Heart left ventricle (tissue), 16 donors: ENCODE measurements around the gene PXK. TPM values are rescaled to one million over a fixed set of nuclear protein-coding genes. Genes with fewer than 3 reads are reported as not detected.
A peak's percentile ranks its signal among the peaks of the same experiment; 100 is the strongest.

Source experiments
- ATAC-seq, 4 donors: fragments of 200-7000 bp; cut with Tn5 transposase; one replicate each; pipeline ENCODE4 v1.9.1; 2020 to 2022; ENCODE audit warnings: moderate library complexity in 4 of 4, mild to moderate bottlenecking in 3 of 4, moderate number of reproducible peaks in 1 of 4
- DNase-seq, 5 donors: peaks; one replicate each; pipeline ENCODE4 v3.0.0-alpha.2; 2020
- H3K27ac ChIP-seq, 12 donors: fragments of 200-600 bp; sonication (generic) in 4 of 12; one replicate each; pipeline versions ENCODE4 v1.5.0 to v1.8.0; 2016 to 2022; ENCODE audit warnings: mild to moderate bottlenecking in 2 of 12
- H3K27me3 ChIP-seq, 9 donors: fragments of 200-600 bp; sonication (generic) in 2 of 9; one replicate each; pipeline versions ENCODE4 v1.5.1 to v1.8.0; 2016 to 2022; ENCODE audit warnings: mild to moderate bottlenecking in 3 of 9
- H3K36me3 ChIP-seq, 9 donors: fragments of 200-600 bp; sonication (generic) in 2 of 9; one replicate each; pipeline versions ENCODE4 v1.5.0 to v1.8.0; 2018 to 2022; ENCODE audit warnings: mild to moderate bottlenecking in 2 of 9
- H3K4me1 ChIP-seq, 12 donors: fragments of 200-600 bp; sonication (generic) in 4 of 12; one replicate each; pipeline versions ENCODE4 v1.5.0 to v1.8.0; 2016 to 2022; ENCODE audit warnings: mild to moderate bottlenecking in 3 of 12
- H3K4me3 ChIP-seq, 12 donors: fragments of 200-600 bp; sonication (generic) in 4 of 12; one replicate each; pipeline versions ENCODE4 v1.5.0 to v1.8.0; 2017 to 2022; ENCODE audit warnings: mild to moderate bottlenecking in 9 of 12, moderate library complexity in 4 of 12
- H3K9me3 ChIP-seq, 12 donors: fragments of 200-600 bp; sonication (generic) in 4 of 12; one replicate each; pipeline versions ENCODE4 v1.5.0 to v1.8.0; 2016 to 2022; ENCODE audit warnings: mild to moderate bottlenecking in 1 of 12
- POLR2A ChIP-seq, 2 donors: fragments of 450-650 bp; IDR thresholded peaks; one replicate each; pipeline ENCODE4 v1.6.1; 2017; ENCODE audit warnings: antibody characterized with exemption in 2 of 2, mild to moderate bottlenecking in 2 of 2, moderate library complexity in 2 of 2
- WGBS, 4 donors: extraction: QIAGEN DNeasy Blood & Tissue Kit in 2 of 4; methylation state at CpG; one replicate each; pipeline versions ENCODE4 v1.1.5 to v1.1.7; 2013 to 2018; 5-methylcytosine and 5-hydroxymethylcytosine counted together
- intact Hi-C, 10 donors: fragments of 100-400 bp; cut with DNase I; formaldehyde crosslinking; loops; one replicate each; pipeline versions ENCODE4 v1.11.1 to v1.14.2; 2022
- polyA plus RNA-seq, 2 donors: library from polyadenylated mRNA; stranded (reverse); fragments of 200-250 nt; gene quantifications; one replicate each; pipeline ENCODE4 v1.2.3, GENCODE V29; 2013
- total RNA-seq, 9 donors: library from RNA; depleted of rRNA in 2 of 9; stranded (reverse); fragments of >200 nt in 2 of 9; fragmentation: NEBNext Ultra II Directional in 3 of 9; extraction: Animal tissue kit (Norgen Biotek cat#: 25700) in 3 of 9; gene quantifications; one replicate each; pipeline versions ENCODE4 v1.1.0 to v1.2.4, GENCODE V29; 2016 to 2023
- TF ChIP-seq, protein P1 (sequence below), 12 donors: fragments of 200-600 bp; sonication (generic) in 4 of 12; IDR thresholded peaks; one replicate each; pipeline versions ENCODE4 v1.5.0 to v1.8.0; 2018 to 2022; ENCODE audit warnings: antibody characterized with exemption in 12 of 12, mild to moderate bottlenecking in 5 of 12
- donor health status: ischemic (EF 13 %, LVEDD 7.1; RV severe dilation, severe dysfunction).
- donor health status: healthy with polysubstance abuse.
- donor health status: DM: no; HTN: yes; CAD: no.
- donor health status: DM: no; HTN: no; CAD: no.
- donor health status: ischemic (EF 25% LVEDD 6.9; RV normal size, moderate dysfunction).
- donor health status: ischemic (EF 25% LVEDD 5.7; RV mildly dilated, moderate dysfunction).
- donor health status: healthy.
- donor health status: DM: yes; HTN: yes; CAD: no.
- donor health status: ischemic (EF 35%, LVEDD 5.7; RV mildly dilated, moderate dysfunction).
- donor health status: nonischemic (EF 11% LVEDD 7.7; RV severe dilation, severe dysfunction).
- donor health status: DM: yes; HTN: yes; CAD: no.
- donor health status: PGD.
- donor health status: ischemic (EF 29% LVEDD 5.4; RV normal size, mild dysfunction).
- donor health status: nonischemic (EF 23%, LVEDD 6.1; RV moderate dilation, normal function).

PXK gene
- total and polyA plus RNA-seq, 11 donors: 3.4 to 24.3 (median 12.7) TPM

DNA sequence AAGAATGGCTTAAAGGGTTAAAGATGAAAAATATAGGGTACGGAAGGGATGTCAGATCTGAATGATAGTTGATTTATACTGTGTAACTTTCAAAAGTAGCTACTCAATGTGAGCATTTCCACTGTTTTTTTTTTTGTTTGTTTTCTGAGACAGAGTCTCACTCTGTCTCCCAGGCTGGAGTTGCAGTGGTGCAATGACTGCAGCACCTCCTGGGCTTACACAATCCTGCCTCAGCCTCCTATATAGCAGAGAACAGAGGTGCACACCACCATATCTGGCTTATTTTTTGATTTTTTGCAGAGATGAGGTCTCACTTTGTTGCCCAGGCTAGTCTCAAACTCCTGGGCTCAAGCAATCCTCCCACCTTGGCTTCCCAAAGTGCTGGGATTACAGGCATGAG is 9.9 kb upstream of the PXK start:
- no peaks in the 10 kb centered on the region for H3K9me3 ChIP-seq
- no peak for TF ChIP-seq POLR2A (IDR thresholded peaks at IDR 0.05)
- TF ChIP-seq, protein P1, sequence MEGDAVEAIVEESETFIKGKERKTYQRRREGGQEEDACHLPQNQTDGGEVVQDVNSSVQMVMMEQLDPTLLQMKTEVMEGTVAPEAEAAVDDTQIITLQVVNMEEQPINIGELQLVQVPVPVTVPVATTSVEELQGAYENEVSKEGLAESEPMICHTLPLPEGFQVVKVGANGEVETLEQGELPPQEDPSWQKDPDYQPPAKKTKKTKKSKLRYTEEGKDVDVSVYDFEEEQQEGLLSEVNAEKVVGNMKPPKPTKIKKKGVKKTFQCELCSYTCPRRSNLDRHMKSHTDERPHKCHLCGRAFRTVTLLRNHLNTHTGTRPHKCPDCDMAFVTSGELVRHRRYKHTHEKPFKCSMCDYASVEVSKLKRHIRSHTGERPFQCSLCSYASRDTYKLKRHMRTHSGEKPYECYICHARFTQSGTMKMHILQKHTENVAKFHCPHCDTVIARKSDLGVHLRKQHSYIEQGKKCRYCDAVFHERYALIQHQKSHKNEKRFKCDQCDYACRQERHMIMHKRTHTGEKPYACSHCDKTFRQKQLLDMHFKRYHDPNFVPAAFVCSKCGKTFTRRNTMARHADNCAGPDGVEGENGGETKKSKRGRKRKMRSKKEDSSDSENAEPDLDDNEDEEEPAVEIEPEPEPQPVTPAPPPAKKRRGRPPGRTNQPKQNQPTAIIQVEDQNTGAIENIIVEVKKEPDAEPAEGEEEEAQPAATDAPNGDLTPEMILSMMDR (IDR thresholded peaks at IDR 0.05): no peak
- no peak overlapping the region for H3K27ac ChIP-seq
- H3K4me3 ChIP-seq: no peak overlapping the region
- H3K36me3 ChIP-seq: peaks cover 0 to 29% (median 21%) of the 10 kb centered on the region in 9 donors
- no peaks in the 10 kb centered on the region for H3K27me3 ChIP-seq
- no peak for DNase-seq
- intact Hi-C loops: loop anchor here in 9 of 10 donors (5.0 kb wide), 2 partner anchors 95 to 210 kb away; no protein-coding TSS in a partner anchor
- peaks cover 0 to 29% (median 10%) of the 10 kb centered on the region in 12 donors for H3K4me1 ChIP-seq
- WGBS, 4 donors: 59 to 74% (median 67%) methylated on average over 1 of the region's 1 CpG
- no peak for ATAC-seq

GRCh38 chr3:58323529-58324390 is 8.9 kb upstream of the PXK start:
- Histone ChIP-seq H3K27ac (peak overlapping the region in 1 of 12 donors; percentile 9), H3K27me3 (no peaks in the 10 kb centered on the region), H3K9me3 (no peaks in the 10 kb centered on the region), H3K4me1 (peaks cover 0 to 23% (median 10%) of the 10 kb centered on the region in 12 donors), H3K36me3 (peaks cover 0 to 19% (median 11%) of the 10 kb centered on the region in 9 donors), H3K4me3 (no peak overlapping the region)
- WGBS, 4 donors: 85 to 93% (median 90%) methylated on average over 3 of the region's 3 CpGs
- ATAC-seq (no peak), DNase-seq (no peak)
- intact Hi-C loops: loop anchor here in 9 of 10 donors (5.0 kb wide), 2 partner anchors 94 to 209 kb away; no protein-coding TSS in a partner anchor
- no peak for TF ChIP-seq POLR2A (IDR thresholded peaks at IDR 0.05)
- TF ChIP-seq, protein P1 (IDR thresholded peaks at IDR 0.05): no peak

DNA sequence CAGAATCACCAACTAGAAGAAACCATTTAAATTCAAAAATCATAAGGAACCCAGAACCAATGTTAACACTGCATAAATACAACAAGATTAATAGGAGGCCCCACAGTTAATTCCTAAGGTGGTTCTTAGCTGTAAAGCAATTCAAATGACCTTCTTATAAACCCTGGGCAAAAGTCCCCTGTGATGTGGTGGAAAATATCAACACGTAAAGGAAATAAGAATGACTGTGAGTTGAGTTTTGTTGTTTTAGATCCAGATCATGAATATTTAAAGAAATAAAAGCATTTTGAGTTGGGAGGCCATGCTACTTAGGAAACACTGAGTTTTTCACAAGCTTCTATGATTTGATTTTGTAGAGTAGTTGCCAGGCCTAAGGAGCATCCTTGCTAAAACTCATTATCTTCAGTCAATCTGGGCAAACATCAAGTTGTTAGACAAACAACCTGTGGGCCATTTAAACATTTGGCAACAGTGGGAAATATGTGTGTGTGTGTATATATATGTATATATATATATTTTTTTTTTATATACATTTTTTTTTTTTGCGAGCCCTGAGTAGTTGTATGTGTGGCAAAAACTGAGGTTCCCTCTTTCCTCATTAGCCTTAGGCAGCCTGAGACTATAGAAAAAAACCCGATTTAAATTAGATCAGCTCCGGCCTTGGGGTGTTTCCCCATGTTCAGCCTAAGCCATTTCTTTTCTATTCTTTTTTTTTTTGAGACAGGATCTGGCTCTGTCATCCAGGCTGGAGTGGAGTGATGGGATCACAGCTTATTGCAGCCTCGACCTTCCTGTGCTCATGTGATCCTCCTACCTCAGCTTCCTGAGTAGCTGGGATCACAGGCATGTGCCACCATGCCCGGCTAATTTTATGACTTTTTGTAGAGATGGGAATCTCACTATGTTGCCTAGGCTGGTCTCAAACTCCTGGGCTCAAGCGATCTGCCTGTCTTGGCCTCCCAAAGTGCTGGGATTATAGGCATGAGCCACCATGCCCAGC is 8.0 kb upstream of the PXK start:
- Histone ChIP-seq H3K4me1 (peaks cover 0 to 23% (median 10%) of the 10 kb centered on the region in 12 donors), H3K9me3 (no peaks in the 10 kb centered on the region), H3K36me3 (peaks cover 0 to 12% (median 2%) of the 10 kb centered on the region in 9 donors), H3K27ac (peak overlapping the region in 8 of 12 donors; percentile 0 to 67 (median 23)), H3K4me3 (no peak overlapping the region), H3K27me3 (no peaks in the 10 kb centered on the region)
- TF ChIP-seq POLR2A (IDR thresholded peaks at IDR 0.05): no peak
- TF ChIP-seq, protein P1 (IDR thresholded peaks at IDR 0.05): no peak
- no peak for DNase-seq
- peak in 1 of 4 donors; percentile 12 for ATAC-seq
- intact Hi-C loops: loop anchor here in 9 of 10 donors (5.0 kb wide), 3 partner anchors 93 to 208 kb away; no protein-coding TSS in a partner anchor
- 72 to 82% (median 76%) methylated on average over 7 of the region's 7 CpGs for WGBS, 4 donors
